Esophagus squamous epithelium (tissue), 5 donors: ENCODE data around the gene DNPEP. TPM values are rescaled to one million over a fixed set of nuclear protein-coding genes. Genes with fewer than 3 reads are reported as not detected.
A peak's percentile ranks its signal among the peaks of the same experiment; 100 is the strongest.

ENCODE experiments used
- DNase-seq: peaks from one replicate; lab custom pipeline; 2025; lab: John Stamatoyannopoulos, UW
- H3K27ac ChIP-seq, 4 donors: fragments of 200-600 bp; sonication (generic); one replicate each; pipeline ENCODE4 v1.5.1; 2016 to 2019; ENCODE audit warnings: mild to moderate bottlenecking in 1 of 4
- H3K27me3 ChIP-seq, 4 donors: fragments of 200-600 bp; sonication (generic); 1 replicate in 3 of 4; 2 replicates in 1 of 4; pipeline versions ENCODE4 v1.5.1 to v1.6.0; 2017 to 2021; ENCODE audit warnings: antibody characterized with exemption in 1 of 4
- H3K36me3 ChIP-seq, 3 donors: fragments of 200-600 bp; sonication (generic); one replicate each; pipeline ENCODE4 v1.5.1; 2016 to 2019
- H3K4me1 ChIP-seq, 3 donors: fragments of 200-600 bp; sonication (generic); one replicate each; pipeline ENCODE4 v1.5.1; 2017 to 2019
- H3K4me3 ChIP-seq, 4 donors: fragments of 200-600 bp; sonication (generic); 1 replicate in 3 of 4; 2 replicates in 1 of 4; pipeline ENCODE4 v1.5.1; 2016 to 2019; ENCODE audit warnings: mild to moderate bottlenecking in 2 of 4, moderate library complexity in 1 of 4
- H3K9me3 ChIP-seq, 3 donors: fragments of 200-600 bp; sonication (generic); one replicate each; pipeline ENCODE4 v1.5.1; 2016 to 2019
- CTCF ChIP-seq, 6 experiments: fragments of 450-650 bp in 4 of 6; fragments of 200-600 bp in 2 of 6; sonication (generic) in 2 of 6; IDR thresholded peaks; one replicate each; pipeline ENCODE4 v1.5.1; 2016 to 2019; ENCODE audit warnings: antibody characterized with exemption in 6 of 6, mild to moderate bottlenecking in 4 of 6, moderate library complexity in 4 of 6
- POLR2A ChIP-seq, 4 donors: fragments of 450-650 bp; IDR thresholded peaks; one replicate each; pipeline ENCODE4 v1.6.1; 2017; ENCODE audit warnings: antibody characterized with exemption in 4 of 4, mild to moderate bottlenecking in 4 of 4, moderate library complexity in 3 of 4
- WGBS, 2 donors: methylation state at CpG; one replicate each; pipeline ENCODE4 v1.1.5; 2018; 5-methylcytosine and 5-hydroxymethylcytosine counted together
- intact Hi-C: fragments of 100-400 bp; cut with DNase I; formaldehyde crosslinking; loops from one replicate; pipeline ENCODE4 v1.15.0; 2022
- total RNA-seq, 4 donors: library from RNA; depleted of rRNA; stranded (reverse); fragments of >200 nt; gene quantifications; one replicate each; pipeline ENCODE4 v1.1.0, GENCODE V29; 2016
- donor health status: DM: yes; HTN: yes; CAD: no.

The DNPEP gene
- total RNA-seq, 4 donors from 2014 or later: 36.7 to 82.4 (median 39.5) TPM

- H3K27ac ChIP-seq: peak overlapping the region; percentile 49 to 90 (median 82)
Observed at GRCh38 chr2:219403861-219404260, 16.1 kb upstream of the DNPEP start.

GRCh38 chr2:219402665-219403515 lies 15.2 kb upstream of the DNPEP start:
- Histone ChIP-seq H3K4me1 (peaks cover 0 to 27% (median 12%) of the 10 kb centered on the region in 3 donors), H3K9me3 (no peaks in the 10 kb centered on the region), H3K27me3 (peaks cover 0 to 16% (median 0%) of the 10 kb centered on the region in 4 donors), H3K36me3 (no peaks in the 10 kb centered on the region), H3K4me3 (no peak overlapping the region), H3K27ac (peak overlapping the region in 3 of 4 donors; percentile 82 to 90 (median 82))
- DNase-seq: no peak
- TF ChIP-seq CTCF (IDR thresholded peaks at IDR 0.05) (peak; percentile 61 to 89 (median 85)), POLR2A (IDR thresholded peaks at IDR 0.05) (no peak)
- 18 to 22% methylated on average over 11 to 15 of the region's 15 CpGs for WGBS, 2 donors
- intact Hi-C loops: loop anchor here (5.0 kb wide), 1 partner anchor 129 kb away; no protein-coding TSS in a partner anchor

More at GRCh38 chr2:219403861-219404260, 16.1 kb upstream of the DNPEP start:
- intact Hi-C loops: loop anchor here (5.0 kb wide), 1 partner anchor 128 kb away; no protein-coding TSS in a partner anchor
- no peak for TF ChIP-seq CTCF (IDR thresholded peaks at IDR 0.05)
- TF ChIP-seq POLR2A (IDR thresholded peaks at IDR 0.05): no peak
- no peak overlapping the region for H3K4me3 ChIP-seq
- H3K4me1 ChIP-seq: peaks cover 0 to 19% (median 7%) of the 10 kb centered on the region in 3 donors
- peaks cover 0 to 25% (median 0%) of the 10 kb centered on the region in 4 donors for H3K27me3 ChIP-seq
- 74 to 86% methylated on average over 8 to 9 of the region's 9 CpGs for WGBS, 2 donors
- H3K36me3 ChIP-seq: no peaks in the 10 kb centered on the region
- DNase-seq: no peak
- no peaks in the 10 kb centered on the region for H3K9me3 ChIP-seq

GRCh38 chr2:219401606-219402005 lies 13.9 kb upstream of the DNPEP start:
- Histone ChIP-seq H3K4me3 (no peak overlapping the region), H3K9me3 (no peaks in the 10 kb centered on the region), H3K4me1 (peaks cover 0 to 27% (median 12%) of the 10 kb centered on the region in 3 donors), H3K36me3 (no peaks in the 10 kb centered on the region), H3K27ac (peak overlapping the region in 3 of 4 donors; percentile 50 to 82 (median 73)), H3K27me3 (peaks cover 0 to 15% (median 0%) of the 10 kb centered on the region in 4 donors)
- 84 to 91% methylated on average over 2 to 8 of the region's 8 CpGs for WGBS, 2 donors
- no peak for DNase-seq
- intact Hi-C loops: loop anchor here (5.0 kb wide), 1 partner anchor 131 kb away; no protein-coding TSS in a partner anchor
- TF ChIP-seq CTCF (IDR thresholded peaks at IDR 0.05) (no peak), POLR2A (IDR thresholded peaks at IDR 0.05) (no peak)

DNA sequence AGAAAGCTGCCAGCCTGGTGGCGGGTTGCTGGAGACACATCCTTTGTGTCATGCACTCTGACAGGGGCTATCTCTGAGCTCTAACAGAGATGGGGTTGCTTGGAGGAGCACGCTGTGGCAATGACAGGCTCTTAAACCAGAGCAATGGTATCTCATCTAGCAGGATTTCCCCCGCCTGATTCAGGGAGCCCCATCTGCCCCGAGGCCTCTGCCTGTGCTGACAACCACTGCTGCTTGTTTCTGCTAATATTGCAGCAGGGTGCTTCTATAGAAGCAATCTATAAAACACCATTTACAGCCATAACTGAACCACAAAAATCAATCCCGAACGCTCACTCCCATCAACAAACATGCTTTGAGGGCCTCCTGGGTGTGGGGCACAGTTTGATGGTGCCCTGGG lies 12.8 kb upstream of the DNPEP start:
- Histone ChIP-seq H3K4me1 (peaks cover 0 to 27% (median 12%) of the 10 kb centered on the region in 3 donors), H3K27ac (no peak overlapping the region), H3K4me3 (no peak overlapping the region), H3K27me3 (peaks cover 0 to 15% (median 0%) of the 10 kb centered on the region in 4 donors), H3K9me3 (no peaks in the 10 kb centered on the region), H3K36me3 (no peaks in the 10 kb centered on the region)
- TF ChIP-seq CTCF (IDR thresholded peaks at IDR 0.05): no peak
- no peak for TF ChIP-seq POLR2A (IDR thresholded peaks at IDR 0.05)
- intact Hi-C loops: loop anchor here (5.0 kb wide), 1 partner anchor 132 kb away; no protein-coding TSS in a partner anchor
- no peak for DNase-seq
- 17 to 49% methylated on average over 3 of the region's 6 CpGs for WGBS, 2 donors
